Uterus (tissue), 2 donors: ENCODE data around the gene CELSR1.

ENCODE experiments used
- CTCF ChIP-seq, 4 experiments: fragments of 200-600 bp in 2 of 4; fragments of 450-650 bp in 2 of 4; sonication (generic) in 2 of 4; IDR thresholded peaks; one replicate each; pipeline ENCODE4 v1.5.1; 2016 to 2019; ENCODE audit warnings: antibody characterized with exemption in 4 of 4, mild to moderate bottlenecking in 2 of 4, moderate library complexity in 1 of 4
- POLR2A ChIP-seq, 2 donors: fragments of 450-650 bp; IDR thresholded peaks; one replicate each; pipeline ENCODE4 v1.6.1; 2016; ENCODE audit warnings: antibody characterized with exemption in 2 of 2, mild to moderate bottlenecking in 1 of 2, moderate library complexity in 1 of 2

- TF ChIP-seq POLR2A (IDR thresholded peaks at IDR 0.05) (no peak), CTCF (IDR thresholded peaks at IDR 0.05) (no peak)
These were observed 189.2 kb downstream of the CELSR1 start for GRCh38 chr22:46348099-46348695.
